Measurements from ENCODE around the gene ZNF439. TPM values are rescaled to one million over a fixed set of nuclear protein-coding genes. Genes with fewer than 3 reads are reported as not detected.

ZNF439 gene
- 0.29 and 0.66 TPM in 2 replicates for total RNA-seq

DNA sequence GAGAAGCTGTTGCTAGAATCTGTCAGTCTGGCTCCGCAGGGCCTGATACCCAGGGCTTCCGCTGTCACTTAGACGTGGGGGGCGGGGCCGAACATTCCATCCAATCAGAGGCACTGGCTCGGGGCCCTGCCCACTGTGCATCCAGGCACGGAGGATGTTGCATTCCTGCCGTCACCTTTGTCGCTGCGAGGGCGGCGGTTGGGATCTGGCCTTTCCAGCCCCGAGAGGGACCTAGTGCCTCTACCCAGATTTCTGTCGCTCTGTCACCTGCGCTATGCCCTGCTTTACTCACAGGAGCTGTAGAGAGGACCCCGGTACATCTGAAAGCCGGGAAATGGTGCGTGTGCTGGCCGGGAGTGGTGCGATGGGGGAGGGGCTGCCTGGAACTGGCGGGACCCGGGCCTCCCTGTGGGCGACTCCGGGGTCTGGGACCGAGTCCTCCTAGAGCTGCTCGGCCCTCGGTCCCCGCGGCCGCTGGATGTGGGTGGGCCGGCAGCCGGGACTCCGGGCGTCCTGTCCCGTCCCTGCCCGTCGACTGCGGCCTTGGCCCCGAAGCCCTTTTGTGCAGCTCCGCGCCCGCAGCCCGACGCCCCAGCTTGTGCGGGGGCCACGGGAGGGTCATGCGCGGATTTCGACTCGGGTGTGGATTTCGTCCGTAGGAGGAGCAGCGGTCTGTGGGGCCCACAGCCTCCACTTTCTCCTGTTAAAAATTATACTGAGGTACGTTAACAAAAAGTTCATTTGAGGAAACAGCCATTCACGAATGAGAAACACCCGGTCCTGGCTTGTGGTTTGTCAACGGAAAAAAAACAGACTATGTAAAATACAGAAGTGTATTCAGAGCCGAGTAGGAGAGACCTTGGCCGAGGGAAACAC lies at the start of gene ZNF439:
TSS of gene ZNF439 (plus strand) at position 133 of the 876 bp plus-strand sequence. CDS start at position 275, 142 bp downstream.

DNA sequence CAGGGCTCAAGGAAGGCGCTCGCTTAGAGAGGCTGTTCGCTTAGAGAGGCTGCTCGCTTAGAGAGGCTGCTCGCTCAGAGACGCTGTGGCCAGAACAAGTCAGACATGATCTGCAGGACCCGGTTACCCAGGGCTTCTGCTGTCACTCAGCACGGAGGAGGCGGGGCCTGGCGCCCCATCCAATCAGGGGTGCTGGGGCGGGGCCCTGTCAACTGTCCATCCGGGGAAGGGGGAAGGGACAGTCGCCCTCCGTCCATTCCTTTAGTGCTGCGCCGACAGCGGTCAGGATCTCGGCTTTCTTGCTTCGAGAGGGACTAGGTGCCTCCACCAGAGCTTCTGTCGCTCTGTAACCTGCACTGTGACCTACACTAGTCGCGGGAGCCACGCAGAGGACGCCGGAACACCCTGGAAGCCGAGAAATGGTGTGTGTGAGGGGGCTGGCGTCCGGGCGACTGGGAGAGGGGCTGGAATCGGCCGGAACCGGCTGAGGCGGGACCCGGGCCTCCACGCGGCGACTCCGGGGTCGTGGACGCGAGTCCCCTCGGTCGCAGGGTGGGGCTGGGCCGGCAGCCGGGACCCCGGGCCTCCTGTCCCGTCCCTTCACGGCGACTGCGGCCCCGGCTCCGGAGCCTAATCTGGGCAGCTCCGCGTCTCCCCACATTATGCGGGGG lies 34.4 kb upstream of the ZNF439 start, which contains the start of gene ZNF440:
TSS of gene ZNF440 (plus strand) at position 245 of the 671 bp plus-strand sequence. CDS start at position 420, 175 bp downstream.

DNA sequence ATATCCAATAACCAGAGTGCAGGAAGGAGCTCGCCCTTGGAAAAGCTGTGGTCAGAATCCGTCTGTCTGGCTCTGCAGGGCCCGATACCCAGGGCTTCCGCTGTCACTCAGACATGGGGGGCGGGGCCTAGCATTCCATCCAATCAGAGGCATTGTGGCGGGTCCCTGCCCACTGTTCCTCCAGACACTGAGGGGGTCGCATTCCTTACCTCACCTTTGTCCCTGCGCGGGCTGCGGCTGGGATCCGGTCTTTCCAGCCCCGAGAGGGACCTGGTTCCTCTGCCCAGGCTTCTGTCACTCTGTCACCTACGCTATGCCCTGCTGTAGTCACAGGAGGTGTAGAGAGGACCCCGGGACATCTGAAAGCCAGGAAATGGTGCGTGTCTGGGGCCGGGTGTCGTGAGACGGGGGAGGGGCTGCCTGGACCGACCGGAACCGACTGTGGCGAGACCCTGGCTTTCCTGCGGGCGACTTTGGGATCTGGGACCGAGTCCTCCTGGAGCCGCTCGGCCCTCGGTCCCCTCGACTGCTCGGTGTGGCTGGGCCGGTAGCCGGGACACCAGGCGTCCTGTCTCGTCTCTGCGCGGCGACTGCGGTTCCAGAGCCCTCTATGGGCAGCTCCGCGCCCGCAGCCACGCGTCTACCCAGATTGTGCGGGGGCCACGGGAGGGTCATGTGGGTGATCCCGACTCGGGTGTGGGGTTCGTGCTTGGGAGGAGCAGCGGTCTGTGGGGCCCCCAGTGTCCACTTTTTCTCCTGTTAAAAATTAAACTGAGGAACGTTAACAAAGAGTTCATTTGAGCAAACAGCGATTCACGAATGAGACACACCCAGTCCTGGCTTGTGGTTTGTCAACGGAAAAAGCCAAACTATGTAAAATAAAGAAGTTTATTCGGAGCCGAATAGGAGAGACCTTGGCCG lies 39.3 kb downstream of the ZNF439 start, which contains the start of gene ZNF69:
TSS of gene ZNF69 (plus strand) at position 172 of the 921 bp plus-strand sequence. CDS start at position 314, 142 bp downstream.

Other genes starting within 250 kb of the ZNF439 start
- 6.4 and 6.9 TPM in 2 replicates for gene ZNF823, start 109.8 kb upstream of the ZNF439 start, total RNA-seq
- 7.2 and 7.6 TPM in 2 replicates for gene ZNF441, start 81.7 kb upstream of the ZNF439 start, total RNA-seq
- gene ZNF491, start 50.2 kb upstream of the ZNF439 start, total RNA-seq, result 0.65 and 0.93 TPM in 2 replicates
- gene ZNF440, start 34.5 kb upstream of the ZNF439 start, total RNA-seq, result 12.4 TPM in 2 replicates
- gene ZNF69, start 39.1 kb downstream of the ZNF439 start, total RNA-seq, result 1.4 and 6.8 TPM in 2 replicates
- 9.4 and 9.7 TPM in 2 replicates for gene ZNF700, start 76.4 kb downstream of the ZNF439 start, total RNA-seq
- gene ZNF763, start 116.3 kb downstream of the ZNF439 start, total RNA-seq, result 0.57 and 1.3 TPM in 2 replicates
- gene ZNF433, start 187.0 kb downstream of the ZNF439 start, total RNA-seq, result 1.9 and 4.5 TPM in 2 replicates
- 0.29 and 0.80 TPM in 2 replicates for gene ZNF878, start 204.2 kb downstream of the ZNF439 start, total RNA-seq
- gene ZNF844, start 216.0 kb downstream of the ZNF439 start, total RNA-seq, result 2.7 and 3.3 TPM in 2 replicates

All from thoracic aorta endothelial cell (primary cell).